Stimulated activated CD4-positive, alpha-beta T cell treated with anti-CD3 and anti-CD28 coated beads, Interleukin-15, amount 100 ng/mL, for 1 hour (primary cell): ENCODE results near the gene MAST3.

Experiments used
- DNase-seq, 2 donors: peaks; one replicate each; pipeline ENCODE4 v3.0.0-alpha.2; 2020; ENCODE audit warnings: low read depth in 1 of 2, low spot score in 1 of 2

MAST3 gene

DNA sequence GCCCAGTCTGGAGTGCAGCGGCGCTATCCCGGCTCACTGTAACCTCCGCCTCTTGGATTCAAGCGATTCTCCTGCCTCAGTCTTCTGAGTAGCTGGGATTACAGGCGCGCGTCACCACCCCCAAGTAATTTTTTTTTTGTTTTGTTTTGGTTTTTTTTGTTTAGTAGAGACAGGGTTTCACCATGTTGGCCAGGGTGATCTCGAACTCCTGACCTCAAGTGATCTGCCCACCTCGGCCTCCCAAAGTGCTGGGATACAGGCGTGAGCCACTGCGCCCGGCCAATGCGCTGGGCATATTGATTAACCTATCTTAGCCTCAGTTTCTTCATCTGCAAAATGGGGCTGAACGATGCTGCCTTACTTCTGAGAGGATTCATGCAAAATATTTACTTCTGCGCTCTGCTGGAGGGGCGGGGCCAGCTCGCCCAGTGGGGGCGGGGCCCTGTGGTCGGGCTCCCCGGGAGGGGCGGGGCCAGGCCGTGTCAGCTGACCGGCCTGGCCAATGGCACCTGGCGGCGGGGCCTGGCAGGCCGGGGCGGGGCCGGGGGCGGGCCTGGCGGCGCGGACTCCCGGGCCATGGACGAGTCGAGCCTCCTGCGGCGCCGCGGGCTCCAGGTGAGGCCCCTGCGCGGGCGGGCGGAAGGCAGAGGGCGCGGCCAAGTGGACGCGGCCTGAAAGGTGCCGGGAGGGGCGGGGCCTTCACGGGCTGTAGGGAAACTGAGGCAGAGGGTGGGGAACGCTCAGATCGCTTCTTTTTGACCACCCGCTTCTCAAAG lies at the start of gene MAST3:
TSS of gene MAST3 (plus strand) at position 562 of the 776 bp plus-strand sequence. CDS start at position 577, 15 bp downstream.
- DNase-seq, result peak; percentile 87 to 93

DNA sequence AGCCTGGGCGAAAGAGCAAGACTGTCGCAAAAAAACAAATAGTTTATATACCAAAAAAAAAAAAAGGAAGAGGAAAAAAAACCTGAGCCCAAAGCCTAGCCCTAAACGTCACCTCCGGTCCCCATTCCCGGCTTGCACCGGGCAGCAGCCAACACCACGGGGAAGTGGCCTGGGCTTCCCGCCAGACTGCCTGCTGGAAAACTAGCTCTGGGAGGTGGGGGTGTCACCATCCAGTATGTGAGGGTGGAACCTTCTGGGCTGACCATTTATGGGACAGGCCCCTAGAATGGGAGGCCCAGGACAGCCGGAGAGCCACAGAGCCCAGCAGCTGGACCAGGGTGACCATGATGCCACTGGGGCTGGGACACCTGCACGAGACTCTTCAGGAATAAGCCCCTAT lies 48.2 kb upstream of the MAST3 start:
- DNase-seq, result no peak

DNA sequence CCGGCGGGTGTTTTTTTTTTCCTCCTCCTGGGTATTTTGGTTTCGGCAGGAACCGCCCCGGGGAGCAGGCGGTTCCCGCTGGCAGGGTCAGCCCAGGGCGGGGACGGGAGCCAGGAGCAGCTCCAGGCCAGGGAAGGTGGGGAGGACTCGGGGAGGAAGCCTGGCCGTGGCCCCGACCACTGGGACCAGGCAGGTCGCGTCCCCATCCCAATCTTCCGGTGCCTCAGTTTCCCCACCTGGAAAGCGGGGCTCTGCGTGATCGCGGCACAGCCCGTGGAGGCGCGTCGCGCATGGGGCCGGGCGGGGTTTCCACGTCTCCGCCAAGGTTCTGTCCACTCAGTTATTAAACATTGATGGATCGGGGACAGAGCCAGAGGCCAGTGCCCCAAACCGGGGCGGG lies 45.7 kb upstream of the MAST3 start:
- DNase-seq, result no peak

DNA sequence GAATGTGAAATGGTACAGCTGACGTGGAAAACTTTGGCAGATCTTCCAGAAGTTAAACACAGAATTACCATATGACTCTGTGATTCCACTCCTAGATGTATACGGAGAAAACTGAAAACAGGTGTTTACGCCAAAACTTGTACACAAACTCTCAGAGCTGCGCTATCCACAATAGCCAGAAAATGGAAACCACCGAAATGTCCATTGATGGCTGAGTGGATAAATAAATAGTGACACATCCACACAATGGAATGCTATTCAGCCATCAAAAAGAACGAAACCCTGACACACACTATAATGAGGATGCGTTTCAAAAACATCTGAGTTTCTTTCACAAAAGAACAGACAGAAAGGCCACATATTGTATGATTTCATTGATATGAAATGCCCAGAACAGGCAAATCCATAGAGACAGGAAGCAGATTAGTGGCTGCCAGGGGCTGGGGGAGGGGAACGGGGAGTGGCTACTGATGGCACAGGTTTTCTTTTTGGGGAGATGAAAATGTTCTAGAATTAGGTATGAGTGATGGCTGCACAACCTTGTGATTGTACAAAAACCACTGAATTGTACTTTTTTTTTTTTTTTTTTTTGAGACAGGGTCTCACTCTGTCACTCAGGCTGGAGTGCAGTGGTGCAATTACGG lies 43.9 kb upstream of the MAST3 start:
- DNase-seq, result no peak

DNA sequence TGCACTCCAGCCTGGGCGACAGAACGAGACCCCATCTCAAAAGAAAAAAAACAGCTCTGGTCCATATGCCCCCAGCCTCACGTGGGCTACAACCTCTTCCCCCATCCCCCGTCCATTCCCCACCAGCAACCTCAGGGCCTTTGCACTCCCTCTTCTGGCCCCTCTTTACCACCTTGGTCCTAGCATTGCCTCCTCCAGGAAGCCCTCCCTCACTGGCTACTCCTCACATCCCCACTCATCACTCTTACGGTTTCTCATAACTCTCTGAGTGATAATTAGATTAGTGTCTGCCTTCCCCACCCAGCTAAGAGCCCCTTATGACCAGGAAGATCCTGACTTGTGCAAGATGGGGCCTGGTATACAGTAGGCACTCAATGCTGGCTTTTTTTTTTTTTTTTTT lies 41.6 kb upstream of the MAST3 start:
- DNase-seq, result no peak

DNA sequence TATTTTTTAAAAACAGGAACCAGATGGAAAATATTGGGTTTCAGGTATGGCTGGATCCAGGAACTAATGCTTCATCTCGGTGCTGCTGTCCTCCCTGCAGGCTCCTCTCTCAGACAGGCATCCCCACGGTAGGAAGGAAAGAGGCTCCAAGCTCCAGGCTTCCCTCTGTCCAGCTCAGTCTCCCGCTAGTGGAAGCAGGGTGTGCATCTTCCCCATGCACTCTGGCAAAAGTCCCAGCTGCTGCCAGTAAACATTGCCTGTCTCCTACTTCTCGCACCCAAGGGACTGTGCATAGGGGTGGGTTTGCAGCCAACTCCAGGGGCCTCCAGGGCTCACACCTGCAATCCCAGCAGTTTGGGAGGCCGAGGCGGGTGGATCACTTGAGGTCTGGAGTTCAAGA lies 40.0 kb upstream of the MAST3 start:
- no peak for DNase-seq

DNA sequence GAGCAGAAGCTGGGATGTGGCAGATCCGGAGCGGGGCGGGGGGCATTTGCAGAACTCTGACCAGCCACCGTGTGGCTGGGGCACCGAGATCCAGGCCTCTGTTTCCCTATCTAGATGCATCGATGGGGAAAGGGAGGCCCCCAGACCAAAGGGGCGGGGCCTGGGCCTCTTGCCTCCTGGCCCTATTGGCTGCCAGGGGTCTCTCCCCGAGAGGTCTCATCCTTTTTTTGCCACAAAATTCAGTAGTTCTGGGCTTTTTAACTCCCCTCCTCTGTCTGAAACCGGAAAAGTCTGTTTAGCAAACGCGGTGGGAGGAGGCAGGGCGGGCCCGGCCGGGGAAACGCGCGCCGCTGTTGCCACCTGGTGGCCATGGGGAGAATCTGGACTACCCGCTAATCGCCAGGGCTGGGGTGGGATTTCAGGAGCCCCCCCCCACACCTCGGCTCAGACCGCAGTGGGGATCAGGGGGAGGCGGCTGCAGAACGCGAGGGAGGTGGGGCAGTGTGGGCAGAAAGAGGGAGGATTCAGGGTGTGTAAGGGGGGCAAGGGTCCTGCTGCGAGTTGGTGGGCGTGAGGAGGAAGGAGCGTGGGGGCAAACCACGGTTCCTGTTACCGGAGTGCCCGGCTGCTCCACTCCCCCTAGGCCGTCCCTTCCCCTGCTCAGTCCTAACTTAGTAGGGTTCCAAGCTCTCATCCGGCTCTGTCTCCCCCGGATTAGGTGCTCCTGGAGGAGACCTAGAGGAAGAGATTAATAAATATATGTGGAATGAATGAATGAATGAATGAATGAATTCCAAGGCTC lies 39.2 kb upstream of the MAST3 start:
- peak; percentile 66 to 74 for DNase-seq

DNA sequence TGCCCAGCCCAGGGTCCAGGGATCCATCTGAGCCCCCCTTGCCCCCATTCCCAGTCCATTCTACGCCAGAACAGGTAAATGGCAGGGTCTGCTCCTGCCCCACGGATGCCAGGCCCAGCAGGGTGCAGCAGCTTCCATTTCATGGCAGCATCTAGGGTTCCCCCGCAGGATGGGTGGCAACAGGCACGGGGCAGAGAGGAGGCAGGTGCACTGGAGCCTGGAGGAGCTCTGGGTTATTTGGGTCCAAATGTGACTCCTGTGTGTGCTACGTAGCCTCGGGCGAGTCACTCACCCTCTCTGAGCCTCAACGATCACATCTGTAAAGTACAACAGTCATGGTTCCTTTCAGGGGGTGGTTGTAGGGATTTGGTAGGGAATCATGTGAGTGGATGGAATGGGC lies 38.3 kb upstream of the MAST3 start:
- DNase-seq, result no peak

DNA sequence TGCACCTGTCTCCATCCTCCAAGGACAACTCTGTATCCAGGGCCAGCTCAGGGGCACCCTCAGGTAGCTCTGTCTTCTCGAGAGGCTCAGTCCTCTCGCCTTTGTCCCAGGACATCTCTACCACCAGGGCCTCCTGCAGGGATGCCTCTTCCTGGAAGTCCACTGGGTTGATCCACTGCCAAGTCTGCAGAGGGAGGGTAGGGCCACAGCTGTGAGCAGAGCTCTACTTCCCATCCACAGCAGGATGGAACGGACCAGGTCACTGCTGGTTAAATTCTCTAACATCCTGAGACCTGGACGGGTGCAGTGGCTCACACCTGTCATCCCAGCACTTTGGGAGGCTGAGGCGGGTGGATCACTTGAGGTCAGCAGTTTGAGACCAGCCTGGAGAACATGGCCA lies 37.7 kb upstream of the MAST3 start:
- no peak for DNase-seq

DNA sequence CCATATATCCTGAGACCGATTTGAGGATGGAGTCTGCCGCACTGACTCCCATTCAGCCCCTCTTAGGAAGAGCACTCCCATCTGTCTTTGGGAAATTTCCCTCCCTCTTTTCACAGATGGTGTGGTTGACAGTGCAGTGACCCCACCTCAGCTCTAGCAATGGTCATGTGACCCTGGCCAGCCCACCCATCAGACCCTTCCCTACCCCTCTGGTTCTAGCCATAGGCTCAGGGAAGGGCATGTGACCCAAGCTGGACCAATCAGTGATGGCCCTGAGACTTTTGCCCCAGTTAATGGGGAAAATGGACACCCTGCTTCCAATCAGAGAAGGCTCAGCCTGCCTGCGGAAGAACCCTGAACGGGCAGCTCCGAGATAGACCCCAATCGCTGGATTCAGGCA lies 37.1 kb upstream of the MAST3 start:
- DNase-seq, result no peak

DNA sequence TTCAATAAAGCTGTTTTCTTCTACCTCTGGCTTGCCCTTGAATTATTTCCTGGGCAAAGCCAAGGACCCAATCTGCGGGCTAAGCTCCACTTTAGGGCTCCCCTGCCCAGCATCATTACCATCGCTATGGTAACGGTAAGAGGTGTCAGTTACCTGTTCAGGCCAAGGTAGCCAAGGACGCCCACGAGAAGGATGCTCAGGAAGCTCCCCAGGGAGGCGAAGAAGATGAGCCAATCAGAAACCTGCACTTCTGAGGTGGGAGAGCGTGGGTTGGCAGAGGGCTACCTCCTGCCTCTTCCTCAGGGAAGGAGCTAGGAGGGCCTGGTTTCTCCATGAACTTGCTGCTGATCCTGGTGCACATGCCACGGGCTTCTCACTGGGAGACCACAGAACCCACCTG lies 35.5 kb upstream of the MAST3 start:
- DNase-seq, result no peak

DNA sequence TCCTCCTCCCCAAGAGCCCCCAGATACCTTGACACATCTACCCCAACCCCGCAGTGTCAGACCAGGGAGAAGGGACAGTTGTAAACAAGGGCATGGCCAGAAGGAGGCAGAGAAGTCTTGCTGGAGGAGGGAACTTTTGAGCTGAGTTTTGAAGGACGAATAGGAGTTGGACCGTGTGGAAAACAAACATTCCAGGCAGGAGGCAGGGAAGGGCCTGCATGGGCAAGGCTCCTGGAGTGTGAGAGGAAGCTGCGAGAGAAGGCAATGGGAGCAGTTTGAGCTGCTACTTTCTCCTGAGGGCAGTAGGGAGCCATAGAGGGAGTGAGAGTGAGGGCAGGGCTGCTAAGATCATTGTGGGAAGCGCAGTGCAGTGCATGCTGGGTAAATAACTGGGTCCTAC lies 34.1 kb upstream of the MAST3 start:
- peak in 1 of 2 donors; percentile 13 for DNase-seq

DNA sequence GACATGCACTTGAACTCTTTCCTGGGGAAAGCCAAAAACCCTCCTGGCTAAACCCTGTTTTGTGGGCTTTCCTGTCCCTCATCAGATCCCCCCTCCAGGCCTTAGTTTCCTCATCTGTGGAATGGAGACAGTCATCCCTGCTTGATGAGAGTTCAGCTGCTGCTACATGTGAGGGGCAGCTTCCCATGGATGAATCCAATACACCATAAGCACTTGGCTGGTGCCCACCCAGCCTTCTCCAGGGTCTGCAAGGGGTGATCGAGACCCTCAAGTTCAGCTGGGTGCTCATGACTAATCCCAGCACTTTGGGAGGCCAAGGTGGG lies 32.4 kb upstream of the MAST3 start:
- DNase-seq, result no peak

DNA sequence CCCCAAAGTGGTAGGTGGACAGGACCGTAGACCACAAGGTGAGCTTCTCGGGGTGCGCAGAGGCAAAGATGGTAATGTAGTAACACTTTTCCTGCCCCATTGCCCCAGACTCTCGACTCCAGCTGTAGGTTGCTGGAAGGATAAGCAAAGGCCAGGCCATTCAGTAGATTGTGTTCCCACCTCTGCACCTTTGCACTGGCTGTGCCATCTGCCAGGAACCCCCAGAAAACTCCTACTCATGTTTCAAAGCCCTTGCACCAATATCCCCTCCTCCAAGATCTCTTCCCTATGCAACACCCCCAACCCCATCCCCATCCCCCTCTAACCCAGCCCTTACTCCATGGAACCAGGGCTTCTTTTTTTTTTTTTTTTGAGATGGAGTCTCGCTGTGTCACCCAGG lies 29.2 kb upstream of the MAST3 start:
- no peak for DNase-seq

DNA sequence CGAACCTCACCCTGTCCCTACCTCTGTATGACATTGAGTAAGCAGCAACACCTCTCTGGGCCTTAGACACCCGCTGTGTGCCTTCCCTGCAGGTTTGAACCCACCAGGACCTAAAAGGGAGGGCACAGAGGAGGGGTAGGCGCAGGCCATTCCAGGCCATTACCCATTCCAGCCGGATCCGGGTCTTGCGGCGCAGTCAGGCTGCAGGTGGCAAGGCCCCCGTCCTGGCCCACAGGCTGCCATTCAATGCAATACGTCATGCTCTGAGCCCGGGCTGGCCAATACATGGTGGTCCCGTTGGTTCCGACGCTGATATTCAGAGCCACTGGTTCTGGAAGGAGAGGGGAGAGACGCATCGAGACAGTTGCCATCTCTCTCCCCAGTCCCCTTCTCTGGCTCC lies 28.2 kb upstream of the MAST3 start:
- DNase-seq, result no peak

DNA sequence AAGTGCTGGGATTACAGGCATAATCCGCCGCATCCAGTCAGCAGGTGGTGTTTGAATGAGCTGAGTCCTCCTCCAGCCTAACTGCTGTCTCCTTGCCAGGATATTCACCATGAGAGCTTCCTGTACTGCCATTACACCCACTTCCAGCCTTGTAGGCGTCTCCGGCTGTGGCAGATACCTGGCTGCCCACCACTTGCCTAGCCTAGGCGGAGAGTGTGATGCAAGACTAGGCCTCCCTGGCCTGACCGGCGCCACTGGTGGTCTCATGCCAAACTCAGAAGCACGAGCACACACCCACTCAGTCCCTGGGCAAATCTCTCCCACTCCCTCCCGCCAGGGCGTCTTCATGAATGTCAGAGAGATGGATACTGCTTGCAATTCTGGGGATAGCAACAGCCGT lies 27.4 kb upstream of the MAST3 start:
- no peak for DNase-seq

DNA sequence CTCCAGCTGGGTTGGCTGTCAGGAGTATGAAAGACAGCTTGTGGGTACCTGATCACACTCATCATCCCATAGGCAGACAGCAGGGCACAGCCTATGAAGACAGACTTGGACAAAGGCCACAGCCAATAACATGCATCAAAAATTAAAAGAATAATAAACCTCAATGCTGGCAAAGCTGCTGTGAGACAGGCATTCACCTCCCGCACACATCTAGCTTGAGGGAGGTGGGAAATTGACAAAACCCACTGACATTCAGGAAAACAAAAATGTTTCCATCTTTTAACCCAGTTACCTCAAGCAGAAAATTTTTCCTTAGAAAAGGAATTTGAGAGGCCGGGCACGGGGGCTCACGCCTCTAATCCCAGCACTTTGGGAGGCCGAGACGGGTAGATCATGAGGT lies 25.2 kb upstream of the MAST3 start:
- DNase-seq, result no peak

DNA sequence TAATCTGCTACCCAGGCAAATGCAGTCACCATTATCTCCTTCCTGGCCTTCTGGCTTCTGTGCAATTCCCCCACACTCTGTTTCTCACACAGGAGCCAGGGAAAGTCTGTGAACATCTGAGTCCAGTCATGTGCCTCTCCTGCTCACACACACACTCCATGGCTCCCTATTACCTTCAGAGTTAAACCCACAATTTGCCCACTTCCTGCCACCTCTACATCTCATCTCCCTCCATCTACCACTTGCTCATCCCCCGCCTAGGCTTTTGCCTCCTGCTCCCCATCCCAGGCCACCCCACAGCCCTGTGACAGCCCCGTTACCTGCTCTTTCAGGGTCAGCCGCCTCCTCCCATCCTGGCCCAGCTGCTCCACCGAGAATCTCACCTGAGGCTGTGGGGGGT lies 24.4 kb upstream of the MAST3 start:
- DNase-seq, result no peak

DNA sequence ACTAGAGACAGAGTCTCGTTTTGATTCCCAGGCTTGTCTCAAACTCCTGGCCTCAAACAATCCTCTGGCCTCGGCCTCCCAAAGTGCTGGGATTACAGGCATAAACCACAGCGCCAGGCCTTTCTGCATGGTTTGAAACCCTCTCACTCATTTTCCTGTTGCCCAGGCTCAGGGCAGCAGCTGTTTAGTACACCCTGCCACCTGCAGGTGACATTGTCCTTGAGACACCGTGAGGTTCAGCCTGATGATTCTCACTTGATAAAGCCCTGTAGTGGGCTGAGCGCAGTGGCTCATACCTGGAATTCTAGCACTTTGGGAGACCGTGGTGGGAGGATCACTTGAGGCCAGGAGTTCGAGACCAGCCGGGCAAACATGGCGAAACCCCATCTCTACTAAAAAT lies 23.4 kb upstream of the MAST3 start:
- no peak for DNase-seq

DNA sequence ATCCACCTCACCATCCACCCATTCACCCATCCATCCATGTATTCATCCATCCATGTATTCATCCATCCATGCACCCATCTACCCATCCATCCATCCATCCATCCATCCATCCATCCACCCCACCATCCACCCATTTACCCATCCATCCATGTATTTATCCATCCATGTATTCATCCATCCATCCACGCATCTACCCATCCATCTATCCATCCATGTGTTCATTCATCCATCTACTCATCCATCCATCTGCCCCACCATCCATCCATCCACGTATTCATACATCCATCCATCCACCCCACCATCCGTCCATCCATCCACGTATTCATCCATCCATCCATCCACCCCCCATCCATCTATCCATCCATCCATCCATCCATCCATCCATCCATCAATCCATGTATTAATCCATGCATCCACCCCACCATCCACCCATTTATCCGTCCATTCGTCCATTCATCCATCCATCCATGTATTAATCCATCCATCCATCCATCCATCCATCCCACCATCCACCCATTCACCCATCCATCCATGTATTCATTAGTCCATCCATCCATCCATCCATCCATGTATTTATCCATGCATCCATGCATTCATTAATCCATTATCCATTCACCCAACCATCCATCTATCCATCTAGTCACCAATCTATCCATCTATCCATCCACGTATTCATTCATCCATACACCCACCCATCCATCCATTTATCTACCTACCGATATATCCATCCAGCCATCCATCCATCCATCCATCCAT lies 13.5 kb upstream of the MAST3 start:
- DNase-seq, result no peak

DNA sequence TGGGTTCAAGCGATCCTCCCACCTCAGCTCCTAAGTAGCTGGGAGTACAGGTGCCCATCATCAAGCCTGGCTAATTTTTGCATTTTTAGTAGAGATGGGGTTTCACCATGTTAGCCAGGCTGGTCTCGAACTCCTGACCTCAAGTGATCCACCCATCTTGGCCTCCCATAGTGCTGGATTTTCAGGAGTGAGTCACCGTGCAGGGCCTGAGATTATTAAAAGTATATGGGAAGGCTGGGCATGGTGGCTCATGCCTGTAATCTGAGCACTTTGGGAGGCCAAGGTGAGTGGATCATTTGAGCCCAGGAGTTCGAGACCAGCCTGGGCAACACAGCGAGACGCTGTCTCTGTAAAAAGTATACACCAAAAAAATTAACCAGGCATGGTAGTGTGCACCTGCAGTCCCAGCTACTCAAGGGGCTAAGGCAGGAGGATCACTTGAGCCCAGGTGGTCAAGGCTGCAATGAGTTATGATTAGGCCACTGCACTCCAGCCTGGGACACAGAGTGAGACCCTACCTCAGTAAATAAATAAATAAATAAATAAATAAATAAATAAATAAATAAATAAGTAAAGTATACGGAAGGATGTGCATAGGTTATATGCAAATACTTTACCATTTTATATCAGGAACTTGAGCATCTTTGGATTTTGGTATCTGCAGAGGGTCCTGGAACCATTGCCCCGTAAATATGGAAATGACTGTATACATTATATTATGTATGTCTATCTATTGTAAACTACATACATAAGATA lies 11.7 kb upstream of the MAST3 start:
- DNase-seq, result no peak
